Measurements from ENCODE around the gene SPZ1.
A peak's percentile ranks its signal among the peaks of the same experiment; 100 is the strongest.
"Not testable (repeated sequence)": the region's sequence is repeated elsewhere in the genome, so short reads cannot be mapped to it uniquely, and the experiment has no call there.

SPZ1 gene

GRCh38 chr5:80319702-80320101 lies at the start of gene SPZ1:
SPZ1 (plus strand) TSS chr5:80320002; CDS start chr5:80320216, 214 bp downstream.
- no peak for DNase-seq

- DNase-seq: not testable (repeated sequence)
These were observed 49.3 kb upstream of the SPZ1 start for GRCh38 chr5:80270543-80270942.

GRCh38 chr5:80275347-80275746 lies 44.5 kb upstream of the SPZ1 start:
- DNase-seq: peak; percentile 31

- DNase-seq: no peak
These were observed 43.6 kb upstream of the SPZ1 start for GRCh38 chr5:80276186-80276585.

- DNase-seq: no peak
These were observed 42.6 kb upstream of the SPZ1 start for GRCh38 chr5:80277191-80277590.

- DNase-seq: no peak
These were observed 37.7 kb upstream of the SPZ1 start for GRCh38 chr5:80282054-80282453.

- no peak for DNase-seq
These were observed 36.4 kb upstream of the SPZ1 start for GRCh38 chr5:80283360-80283759.

GRCh38 chr5:80284720-80285119 lies 35.1 kb upstream of the SPZ1 start:
- no peak for DNase-seq

GRCh38 chr5:80288177-80288576 lies 31.6 kb upstream of the SPZ1 start:
- no peak for DNase-seq

GRCh38 chr5:80289320-80289719 lies 30.5 kb upstream of the SPZ1 start:
- no peak for DNase-seq

GRCh38 chr5:80291761-80292160 lies 28.0 kb upstream of the SPZ1 start:
- no peak for DNase-seq

- DNase-seq: peak; percentile 35
These were observed 23.7 kb upstream of the SPZ1 start for GRCh38 chr5:80296121-80296520.

GRCh38 chr5:80299601-80300000 lies 20.2 kb upstream of the SPZ1 start:
- no peak for DNase-seq

- no peak for DNase-seq
These were observed 19.7 kb upstream of the SPZ1 start for GRCh38 chr5:80300125-80300524.

- DNase-seq: not testable (repeated sequence)
These were observed 19.0 kb upstream of the SPZ1 start for GRCh38 chr5:80300796-80301195.

GRCh38 chr5:80301342-80301741 lies 18.5 kb upstream of the SPZ1 start:
- not testable (repeated sequence) for DNase-seq

- no peak for DNase-seq
These were observed 17.2 kb upstream of the SPZ1 start for GRCh38 chr5:80302636-80303035.

GRCh38 chr5:80308526-80308925 lies 11.3 kb upstream of the SPZ1 start:
- DNase-seq: no peak

- no peak for DNase-seq
These were observed 9.7 kb upstream of the SPZ1 start for GRCh38 chr5:80309871-80310665.

GRCh38 chr5:80315244-80315643 lies 4.6 kb upstream of the SPZ1 start:
- DNase-seq: no peak

- no peak for DNase-seq
These were observed 1.6 kb upstream of the SPZ1 start for GRCh38 chr5:80318212-80318611.

- no peak for DNase-seq
These were observed 5.1 kb downstream of the SPZ1 start for GRCh38 chr5:80324912-80325311.

- DNase-seq: no peak
These were observed 6.7 kb downstream of the SPZ1 start for GRCh38 chr5:80326468-80326867.

GRCh38 chr5:80337379-80337778 lies 17.6 kb downstream of the SPZ1 start:
- DNase-seq: no peak

- no peak for DNase-seq
These were observed 19.3 kb downstream of the SPZ1 start for GRCh38 chr5:80339116-80339515.
